Calu3 (cell line): ENCODE measurements around the gene DOCK3. TPM values are rescaled to one million over a fixed set of nuclear protein-coding genes. Genes with fewer than 3 reads are reported as not detected.

Experiments used
- BruUV-seq: library from RNA; stranded (reverse); fragments of 400-500 nt; replicated peaks from 2 replicates; lab custom pipeline; 2021; lab: Mats Ljungman, UMichigan
- CTCF ChIA-PET: fragments of 300-600 bp; sonication (Branson Sonifier 250); formaldehyde crosslinking; loops from one replicate; lab custom pipeline; 2022; ENCODE audit warnings: antibody characterized with exemption; lab: Charles Lee
- DNase-seq: peaks from one replicate; pipeline ENCODE4 v3.0.0; 2022
- H3K27ac Mint-ChIP-seq: one replicate; pipeline ENCODE4 v1.8.0; 2022; ENCODE audit warnings: mixed read lengths; ENCODE audit not compliant: unreplicated experiment
- H3K27me3 Mint-ChIP-seq: one replicate; pipeline ENCODE4 v1.8.0; 2022; ENCODE audit warnings: mixed read lengths; ENCODE audit not compliant: unreplicated experiment
- H3K36me3 Mint-ChIP-seq: one replicate; pipeline ENCODE4 v1.8.0; 2022; ENCODE audit warnings: mild to moderate bottlenecking, moderate library complexity, mixed read lengths; ENCODE audit not compliant: insufficient read depth, unreplicated experiment
- H3K4me1 Mint-ChIP-seq: one replicate; pipeline ENCODE4 v1.8.0; 2022; ENCODE audit warnings: mild to moderate bottlenecking, low read depth, mixed read lengths; ENCODE audit not compliant: unreplicated experiment
- H3K4me3 Mint-ChIP-seq: one replicate; pipeline ENCODE4 v1.8.0; 2022; ENCODE audit warnings: mild to moderate bottlenecking, low read depth, moderate library complexity, mixed read lengths; ENCODE audit not compliant: unreplicated experiment
- H3K9me3 Mint-ChIP-seq: one replicate; pipeline ENCODE4 v1.8.0; 2022; ENCODE audit warnings: low read depth, mixed read lengths; ENCODE audit not compliant: unreplicated experiment
- intact Hi-C: fragments of 100-400 bp; cut with micrococcal nuclease; formaldehyde crosslinking; loops from one replicate; pipeline ENCODE4 v1.10.0; 2022; ENCODE audit not compliant: unreplicated experiment
- total RNA-seq: library from RNA; stranded (reverse); gene quantifications from 2 replicates; pipeline ENCODE4 v1.2.3, GENCODE V29; 2022
- TF ChIP-seq, protein P1 (sequence below): fragments of 200-600 bp; IDR thresholded peaks from one replicate; pipeline ENCODE4 v1.8.0; 2022; ENCODE audit warnings: antibody characterized with exemption; ENCODE audit not compliant: unreplicated experiment

Gene DOCK3
- total RNA-seq, 1 experiment from 2014 or later, result 0.19 TPM

DNA sequence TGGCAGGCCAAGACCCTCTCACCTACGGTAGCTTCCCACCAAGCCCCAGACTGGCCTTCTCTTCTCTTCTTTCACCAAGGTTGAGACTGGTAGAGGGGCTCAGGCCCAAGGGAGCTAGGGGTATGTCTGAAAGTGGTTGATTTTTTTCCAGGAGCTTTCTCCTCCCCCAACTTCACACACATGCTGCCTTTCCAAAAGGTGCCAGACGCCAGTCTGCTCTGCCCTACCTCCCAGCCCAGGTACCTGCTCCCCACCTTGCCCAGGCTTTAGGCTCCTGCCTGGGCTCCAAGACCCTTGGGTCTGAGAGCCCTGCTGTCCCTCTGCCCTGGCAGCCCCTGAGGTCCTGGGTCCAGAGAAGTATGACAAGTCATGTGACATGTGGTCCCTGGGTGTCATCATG is 29.3 kb upstream of the DOCK3 start:
- DNase-seq, result no peak
- TF ChIP-seq, protein P1, sequence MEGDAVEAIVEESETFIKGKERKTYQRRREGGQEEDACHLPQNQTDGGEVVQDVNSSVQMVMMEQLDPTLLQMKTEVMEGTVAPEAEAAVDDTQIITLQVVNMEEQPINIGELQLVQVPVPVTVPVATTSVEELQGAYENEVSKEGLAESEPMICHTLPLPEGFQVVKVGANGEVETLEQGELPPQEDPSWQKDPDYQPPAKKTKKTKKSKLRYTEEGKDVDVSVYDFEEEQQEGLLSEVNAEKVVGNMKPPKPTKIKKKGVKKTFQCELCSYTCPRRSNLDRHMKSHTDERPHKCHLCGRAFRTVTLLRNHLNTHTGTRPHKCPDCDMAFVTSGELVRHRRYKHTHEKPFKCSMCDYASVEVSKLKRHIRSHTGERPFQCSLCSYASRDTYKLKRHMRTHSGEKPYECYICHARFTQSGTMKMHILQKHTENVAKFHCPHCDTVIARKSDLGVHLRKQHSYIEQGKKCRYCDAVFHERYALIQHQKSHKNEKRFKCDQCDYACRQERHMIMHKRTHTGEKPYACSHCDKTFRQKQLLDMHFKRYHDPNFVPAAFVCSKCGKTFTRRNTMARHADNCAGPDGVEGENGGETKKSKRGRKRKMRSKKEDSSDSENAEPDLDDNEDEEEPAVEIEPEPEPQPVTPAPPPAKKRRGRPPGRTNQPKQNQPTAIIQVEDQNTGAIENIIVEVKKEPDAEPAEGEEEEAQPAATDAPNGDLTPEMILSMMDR, result no peak
- Mint-ChIP-seq H3K27ac (no peak overlapping the region), H3K9me3 (no peaks in the 10 kb centered on the region), H3K4me1 (no peaks in the 10 kb centered on the region), H3K4me3 (no peak overlapping the region), H3K36me3 (peaks cover 7% of the 10 kb centered on the region), H3K27me3 (no peaks in the 10 kb centered on the region)
- intact Hi-C loops, result no loop called here
- CTCF ChIA-PET, result interaction anchor here (0.6 kb wide), 2 partner anchors 17 to 18 kb away, joined by 3 to 4 read pairs; no protein-coding TSS in a partner anchor
- no TSS peak for BruUV-seq

DNA sequence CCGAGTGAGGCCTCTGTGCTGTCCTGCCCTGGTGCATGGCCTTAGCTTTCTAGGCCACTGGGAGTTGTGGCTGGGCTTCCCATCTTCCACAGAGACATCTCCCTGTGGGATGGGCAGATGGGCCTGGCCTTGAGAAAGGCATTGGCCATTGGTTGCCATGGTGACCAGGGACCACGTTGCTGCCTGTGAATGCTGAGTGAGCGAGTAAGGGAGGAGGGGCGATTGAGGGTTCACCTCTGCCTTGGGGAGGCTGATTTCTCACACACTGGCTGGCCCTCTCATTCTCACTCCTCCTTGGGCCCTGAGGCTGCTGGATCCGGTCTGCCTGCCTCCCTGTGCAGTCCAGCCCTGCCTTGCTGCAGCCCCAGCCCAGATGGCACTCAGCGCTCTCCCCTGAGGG is 26.4 kb upstream of the DOCK3 start:
- BruUV-seq, result no TSS peak
- DNase-seq, result no peak
- Mint-ChIP-seq H3K27me3 (no peaks in the 10 kb centered on the region), H3K9me3 (no peaks in the 10 kb centered on the region), H3K4me1 (no peaks in the 10 kb centered on the region), H3K27ac (no peak overlapping the region), H3K4me3 (no peak overlapping the region), H3K36me3 (peaks cover 5% of the 10 kb centered on the region)
- TF ChIP-seq, protein P1, result no peak
- CTCF ChIA-PET, result interaction anchor here (0.5 kb wide), 1 partner anchor 237 kb away, joined by 5 read pairs; no protein-coding TSS in a partner anchor
- intact Hi-C loops, result no loop called here

DNA sequence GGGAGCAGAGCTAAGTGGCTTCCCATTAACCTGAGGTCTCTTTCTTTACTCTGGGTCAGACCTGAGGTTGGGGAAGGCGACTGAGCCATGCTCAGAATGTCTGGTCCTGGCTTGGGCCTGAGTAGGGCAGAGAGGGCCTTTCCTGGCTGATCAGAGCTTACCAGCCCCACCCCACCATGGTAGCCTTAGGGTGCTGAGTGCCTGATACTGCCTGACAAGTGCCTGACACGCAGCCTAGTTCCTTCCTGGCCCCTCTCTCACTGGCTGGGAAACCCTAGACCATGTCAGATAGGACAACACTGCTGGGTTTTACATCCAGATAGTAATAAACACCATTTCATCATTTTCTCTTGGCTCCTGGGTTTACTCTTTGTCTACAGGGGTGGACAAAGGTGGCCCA is 25.8 kb upstream of the DOCK3 start:
- BruUV-seq, result TSS peak; percentile 44
- Mint-ChIP-seq H3K4me1 (no peaks in the 10 kb centered on the region), H3K4me3 (no peak overlapping the region), H3K9me3 (no peaks in the 10 kb centered on the region), H3K27me3 (no peaks in the 10 kb centered on the region), H3K27ac (no peak overlapping the region), H3K36me3 (no peaks in the 10 kb centered on the region)
- CTCF ChIA-PET, result no interaction called here
- TF ChIP-seq, protein P1, result no peak
- intact Hi-C loops, result no loop called here
- no peak for DNase-seq

DNA sequence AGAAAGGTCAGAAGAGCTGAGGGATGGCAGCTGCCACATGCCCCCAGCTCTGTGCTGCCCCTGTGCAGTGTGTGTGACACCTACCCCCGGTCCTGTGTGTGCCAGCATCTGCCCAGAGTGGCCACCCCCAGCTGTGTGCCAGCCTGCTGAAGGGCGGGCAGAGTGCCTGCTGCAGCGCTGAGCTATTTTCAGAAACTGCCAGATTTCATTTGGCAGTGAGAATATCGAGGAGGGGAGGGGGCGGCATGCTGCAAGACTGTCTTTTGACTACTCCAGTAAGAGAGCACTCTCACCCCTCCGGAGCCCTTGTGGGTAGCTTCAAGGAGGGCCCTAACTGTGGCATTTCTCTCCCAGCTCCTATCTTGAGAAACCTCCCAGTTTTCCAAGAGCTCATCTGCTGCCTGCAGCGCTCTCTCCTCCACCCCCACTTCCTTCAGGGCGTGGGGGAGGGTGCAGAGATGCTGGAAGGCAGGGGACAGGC is 25.2 kb upstream of the DOCK3 start:
- TF ChIP-seq, protein P1, result no peak
- no TSS peak for BruUV-seq
- intact Hi-C loops, result no loop called here
- Mint-ChIP-seq H3K9me3 (no peaks in the 10 kb centered on the region), H3K4me3 (no peak overlapping the region), H3K36me3 (peaks cover under 1% of the 10 kb centered on the region), H3K4me1 (no peaks in the 10 kb centered on the region), H3K27ac (no peak overlapping the region), H3K27me3 (no peaks in the 10 kb centered on the region)
- CTCF ChIA-PET, result no interaction called here
- DNase-seq, result no peak
